ENCODE measurements around the gene FASTK. TPM values are rescaled to one million over a fixed set of nuclear protein-coding genes. Genes with fewer than 3 reads are reported as not detected.
"Not testable (repeated sequence)": the region's sequence is repeated elsewhere in the genome, so short reads cannot be mapped to it uniquely, and the experiment has no call there.

FASTK gene
- total RNA-seq, 1 experiment from 2014 or later: 86.4 TPM

DNA sequence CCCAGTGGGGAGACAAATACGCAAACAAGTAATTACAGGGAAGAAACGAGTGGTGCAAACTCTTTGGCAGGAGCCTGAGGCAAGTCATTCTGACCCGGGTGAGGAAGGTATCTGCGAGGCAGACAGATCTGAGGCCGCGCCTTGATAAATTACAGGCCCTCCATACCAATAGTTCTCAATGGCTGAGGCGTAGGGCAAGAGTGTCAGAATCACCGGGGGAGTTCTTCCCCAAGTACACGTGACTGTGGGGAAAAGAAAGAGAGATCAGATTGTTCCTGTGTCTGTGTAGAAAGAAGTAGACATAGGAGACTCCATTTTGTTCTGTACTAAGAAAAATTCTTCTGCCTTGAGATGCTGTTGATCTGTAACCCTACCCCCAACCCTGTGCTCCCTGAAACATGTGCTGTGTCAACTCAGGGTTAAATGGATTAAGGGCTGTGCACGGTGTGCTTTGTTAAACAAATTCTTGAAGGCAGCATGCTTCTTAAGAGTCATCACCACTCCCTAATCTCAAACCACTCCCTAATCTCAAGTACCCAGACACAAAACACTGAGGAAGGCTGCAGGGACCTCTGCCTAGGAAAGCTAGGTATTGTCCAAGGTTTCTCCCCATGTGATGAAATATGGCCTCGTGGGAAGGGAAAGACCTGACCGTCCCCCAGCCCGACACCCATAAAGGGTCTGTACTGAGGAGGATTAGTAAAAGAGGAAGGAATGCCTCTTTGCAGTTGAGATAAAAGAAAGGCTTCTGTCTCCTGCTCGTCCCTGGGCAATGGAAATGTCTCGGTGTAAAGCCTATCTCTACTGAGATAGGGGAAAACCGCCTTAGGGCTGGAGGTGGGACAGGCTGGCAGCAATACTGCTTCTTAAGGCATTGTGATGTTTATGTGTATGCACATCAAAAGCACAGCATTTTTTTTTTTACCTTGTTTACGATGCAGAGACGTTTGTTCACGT is 53.6 kb downstream of the FASTK start:
- Histone ChIP-seq H3K4me2 (ENCODE audit: low read length) (peak overlapping the region; percentile 80), H2AFZ (ENCODE audit: low read depth, low read length, poor library complexity, severe bottlenecking) (peak overlapping the region; percentile 2), H3K4me1 (ENCODE audit: control insufficient read depth in 1 of 2, insufficient read depth in 2 of 2, low read length in 2 of 2) (peaks cover 6 to 54% of the 10 kb centered on the region in 2 experiments), H3K4me3 (replicated peaks in 1 of 2; ENCODE audit: low read depth in 1 of 2, low read length in 2 of 2) (peak overlapping the region in 1 of 2 experiments; percentile 72; a peak in 1 of 4 replicates), H3K9ac (ENCODE audit: low read length) (peak overlapping the region; percentile 77; the same call in 1 of the 2 replicates)
- H4K20me1 ChIP-seq (ENCODE audit: insufficient read depth); H3K79me2 ChIP-seq (ENCODE audit: insufficient read depth, low read length); H3K27ac ChIP-seq (ENCODE audit: low read depth, low read length); H3K36me3 ChIP-seq (ENCODE audit: control insufficient read depth in 1 of 2, insufficient read depth in 2 of 2, low read length in 2 of 2); H3K9me2 ChIP-seq (ENCODE audit: insufficient read depth); H3K9me3 ChIP-seq (ENCODE audit: control insufficient read depth in 1 of 2, insufficient read depth in 1 of 2, low read depth in 1 of 2, low read length in 2 of 2); ATAC-seq; H3K27me3 ChIP-seq (ENCODE audit: insufficient read depth, low read length); DNase-seq (ENCODE audit: low read depth, low spot score); BruUV-seq (replicated peaks): not testable (repeated sequence)
- ChIA-PET CTCF (interaction anchor here (1.5 kb wide), 2 partner anchors 8 to 36 kb away, joined by 6 to 33 read pairs; partner anchors contain the start of gene NOS3), POLR2A (interaction anchor here (0.8 to 2.0 kb wide), 8 partner anchors 8 to 200 kb away, joined by 3 to 11 read pairs (median 4); partner anchors contain the start of gene ABCF2), RAD21 (ENCODE audit: low non-redundant PET in 1 of 2, low total read pairs in 2 of 2, uncharacterized antibody in 2 of 2, unreplicated experiment in 2 of 2) (interaction anchor here in 1 of 2 experiments (1.2 kb wide), 1 partner anchor 62 kb away, joined by 4 read pairs; no protein-coding TSS in a partner anchor)
- intact Hi-C loops (cut with micrococcal nuclease): loop anchor here (5.0 kb wide), 1 partner anchor 85 kb away; no protein-coding TSS in a partner anchor

Other genes with a start within 250 kb of the FASTK start
- gene AOC1, start 228.3 kb downstream of the FASTK start, total RNA-seq (2021; ENCODE audit: unreplicated experiment): 0.37 TPM
- 9.7 TPM for gene KCNH2, start 102.5 kb downstream of the FASTK start, total RNA-seq (2021; ENCODE audit: unreplicated experiment)
- gene NOS3, start 89.8 kb downstream of the FASTK start, total RNA-seq (2021; ENCODE audit: unreplicated experiment): 35.8 TPM
- gene ATG9B, start 56.3 kb downstream of the FASTK start, total RNA-seq (2021; ENCODE audit: unreplicated experiment): 2.1 TPM
- gene ABCB8, start 52.4 kb downstream of the FASTK start, total RNA-seq (2021; ENCODE audit: unreplicated experiment): 55.2 TPM
- gene ASIC3, start 32.3 kb downstream of the FASTK start, total RNA-seq (2021; ENCODE audit: unreplicated experiment): 4.4 TPM
- gene CDK5, start 22.9 kb downstream of the FASTK start, total RNA-seq (2021; ENCODE audit: unreplicated experiment): 19.8 TPM
- 240 TPM for gene SLC4A2, start 21.2 kb downstream of the FASTK start, total RNA-seq (2021; ENCODE audit: unreplicated experiment)
- gene TMUB1, start 2.7 kb upstream of the FASTK start, total RNA-seq (2021; ENCODE audit: unreplicated experiment): 75.8 TPM
- gene AGAP3, start 5.7 kb upstream of the FASTK start, total RNA-seq (2021; ENCODE audit: unreplicated experiment): 126 TPM
- gene GBX1, start 86.9 kb upstream of the FASTK start, total RNA-seq (2021; ENCODE audit: unreplicated experiment): 0.86 TPM
- gene ASB10, start 106.4 kb upstream of the FASTK start, total RNA-seq (2021; ENCODE audit: unreplicated experiment): not detected
- 0.69 TPM for gene H2BK1, start 129.7 kb upstream of the FASTK start, total RNA-seq (2021; ENCODE audit: unreplicated experiment)
- gene ABCF2, start 146.4 kb upstream of the FASTK start, total RNA-seq (2021; ENCODE audit: unreplicated experiment): 63.7 TPM
- gene CHPF2, start 151.7 kb upstream of the FASTK start, total RNA-seq (2021; ENCODE audit: unreplicated experiment): 19.5 TPM
- gene SMARCD3, start 167.9 kb upstream of the FASTK start, total RNA-seq (2021; ENCODE audit: unreplicated experiment): 30.3 TPM

All from HCT116 (cell line).